Fibroblast of gingiva (primary cell): ENCODE data around the gene AOC2.

Source experiments
- DNase-seq: peaks from one replicate; pipeline ENCODE4 v3.0.0-alpha.2; 2011; ENCODE audit warnings: low read depth

Gene AOC2

GRCh38 chr17:42844271-42844670, at the start of gene AOC2:
Gene AOC2, plus strand, starts transcription at chr17:42844580. Its CDS starts 47 bp downstream, at chr17:42844627.
- peak; percentile 21 for DNase-seq

- no peak for DNase-seq
Measured at GRCh38 chr17:42795061-42795460, 49.3 kb upstream of the AOC2 start.

GRCh38 chr17:42795465-42795864, 48.9 kb upstream of the AOC2 start:
- DNase-seq, result no peak

GRCh38 chr17:42796066-42796758, 48.2 kb upstream of the AOC2 start:
- DNase-seq, result no peak

- DNase-seq, result no peak
Measured at GRCh38 chr17:42797067-42798007, 47.0 kb upstream of the AOC2 start.

- DNase-seq, result no peak
Measured at GRCh38 chr17:42798011-42798382, 46.4 kb upstream of the AOC2 start.

- DNase-seq, result peak; percentile 77
Measured at GRCh38 chr17:42798383-42799380, 45.7 kb upstream of the AOC2 start, which contains the start of the genes CNTD1 and COA3. Gene CNTD1, plus strand, starts transcription at chr17:42798861. Its CDS starts 207 bp downstream, at chr17:42799068. Gene COA3, minus strand, starts transcription at chr17:42798704. Its CDS starts 23 bp downstream, at chr17:42798681.

GRCh38 chr17:42803074-42803883, 41.1 kb upstream of the AOC2 start:
- DNase-seq, result peak; percentile 60

GRCh38 chr17:42804918-42805367, 39.4 kb upstream of the AOC2 start:
- DNase-seq, result no peak

- DNase-seq, result no peak
Measured at GRCh38 chr17:42806249-42806648, 38.1 kb upstream of the AOC2 start.

GRCh38 chr17:42809250-42809649, 35.1 kb upstream of the AOC2 start:
- peak; percentile 81 for DNase-seq

GRCh38 chr17:42814633-42815399, 29.6 kb upstream of the AOC2 start:
- DNase-seq, result peak; percentile 57

GRCh38 chr17:42817866-42818265, 26.5 kb upstream of the AOC2 start:
- DNase-seq, result no peak

- no peak for DNase-seq
Measured at GRCh38 chr17:42818379-42818778, 26.0 kb upstream of the AOC2 start.

GRCh38 chr17:42819939-42820535, 24.3 kb upstream of the AOC2 start:
- DNase-seq, result peak; percentile 32

- no peak for DNase-seq
Measured at GRCh38 chr17:42821176-42821575, 23.2 kb upstream of the AOC2 start.

- no peak for DNase-seq
Measured at GRCh38 chr17:42827472-42827871, 16.9 kb upstream of the AOC2 start.

GRCh38 chr17:42830971-42831370, 13.4 kb upstream of the AOC2 start:
- no peak for DNase-seq

GRCh38 chr17:42832213-42832933, 12.0 kb upstream of the AOC2 start:
- DNase-seq, result no peak
